Panc1 (cell line): ENCODE measurements around the gene OR9Q1.

Source experiments
- POLR2AphosphoS5 ChIP-seq: IDR thresholded peaks from 2 replicates; pipeline ENCODE4 v1.6.1; 2012; ENCODE audit warnings: mild to moderate bottlenecking, low read depth, low read length, moderate library complexity
- SIN3A ChIP-seq: IDR thresholded peaks from 2 replicates; pipeline ENCODE4 v1.6.1; 2012; ENCODE audit warnings: low read depth, mild to moderate bottlenecking, low read length, moderate library complexity, borderline replicate concordance; ENCODE audit not compliant: insufficient read depth
- TCF7L2 ChIP-seq: IDR thresholded peaks from 2 replicates; pipeline ENCODE4 v1.6.1; 2011; ENCODE audit warnings: mild to moderate bottlenecking, low read depth, low read length, inconsistent platforms
- TF ChIP-seq, protein P1 (sequence below): fragments of 450-650 bp; IDR thresholded peaks from 2 replicates; pipeline ENCODE4 v1.5.1; 2017; ENCODE audit warnings: mild to moderate bottlenecking
- TF ChIP-seq, protein P2 (sequence below), 2 experiments: IDR thresholded peaks; 2 replicates each; pipeline ENCODE4 v1.6.1; 2011 to 2012; ENCODE audit warnings: low read depth in 2 of 2, control low read depth in 1 of 2, low read length in 1 of 2, mild to moderate bottlenecking in 1 of 2, moderate library complexity in 1 of 2; ENCODE audit not compliant: insufficient read depth in 1 of 2

DNA sequence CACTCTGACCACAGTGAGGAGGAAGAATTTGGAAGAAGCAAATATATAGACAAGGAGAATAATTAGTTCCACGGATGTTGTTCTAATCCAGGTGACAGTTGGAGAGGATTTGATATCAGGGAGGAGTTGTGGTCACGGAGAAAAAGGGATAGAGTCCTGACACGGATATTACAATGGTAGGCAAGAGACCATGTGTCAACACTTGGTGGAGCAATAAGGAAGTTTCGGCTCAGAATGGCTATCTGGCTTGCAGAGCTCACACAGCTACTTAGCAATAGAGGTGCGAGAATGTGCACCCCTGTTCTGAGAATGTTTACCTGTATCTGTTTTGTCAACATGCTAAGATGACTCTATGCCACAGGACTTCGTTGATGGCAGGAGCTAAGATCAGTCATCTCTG, 154.8 kb downstream of the OR9Q1 start:
- TF ChIP-seq, protein P1, sequence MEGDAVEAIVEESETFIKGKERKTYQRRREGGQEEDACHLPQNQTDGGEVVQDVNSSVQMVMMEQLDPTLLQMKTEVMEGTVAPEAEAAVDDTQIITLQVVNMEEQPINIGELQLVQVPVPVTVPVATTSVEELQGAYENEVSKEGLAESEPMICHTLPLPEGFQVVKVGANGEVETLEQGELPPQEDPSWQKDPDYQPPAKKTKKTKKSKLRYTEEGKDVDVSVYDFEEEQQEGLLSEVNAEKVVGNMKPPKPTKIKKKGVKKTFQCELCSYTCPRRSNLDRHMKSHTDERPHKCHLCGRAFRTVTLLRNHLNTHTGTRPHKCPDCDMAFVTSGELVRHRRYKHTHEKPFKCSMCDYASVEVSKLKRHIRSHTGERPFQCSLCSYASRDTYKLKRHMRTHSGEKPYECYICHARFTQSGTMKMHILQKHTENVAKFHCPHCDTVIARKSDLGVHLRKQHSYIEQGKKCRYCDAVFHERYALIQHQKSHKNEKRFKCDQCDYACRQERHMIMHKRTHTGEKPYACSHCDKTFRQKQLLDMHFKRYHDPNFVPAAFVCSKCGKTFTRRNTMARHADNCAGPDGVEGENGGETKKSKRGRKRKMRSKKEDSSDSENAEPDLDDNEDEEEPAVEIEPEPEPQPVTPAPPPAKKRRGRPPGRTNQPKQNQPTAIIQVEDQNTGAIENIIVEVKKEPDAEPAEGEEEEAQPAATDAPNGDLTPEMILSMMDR: no peak
- TF ChIP-seq SIN3A: no peak
- no peak for TF ChIP-seq POLR2AphosphoS5
- TF ChIP-seq, protein P2, sequence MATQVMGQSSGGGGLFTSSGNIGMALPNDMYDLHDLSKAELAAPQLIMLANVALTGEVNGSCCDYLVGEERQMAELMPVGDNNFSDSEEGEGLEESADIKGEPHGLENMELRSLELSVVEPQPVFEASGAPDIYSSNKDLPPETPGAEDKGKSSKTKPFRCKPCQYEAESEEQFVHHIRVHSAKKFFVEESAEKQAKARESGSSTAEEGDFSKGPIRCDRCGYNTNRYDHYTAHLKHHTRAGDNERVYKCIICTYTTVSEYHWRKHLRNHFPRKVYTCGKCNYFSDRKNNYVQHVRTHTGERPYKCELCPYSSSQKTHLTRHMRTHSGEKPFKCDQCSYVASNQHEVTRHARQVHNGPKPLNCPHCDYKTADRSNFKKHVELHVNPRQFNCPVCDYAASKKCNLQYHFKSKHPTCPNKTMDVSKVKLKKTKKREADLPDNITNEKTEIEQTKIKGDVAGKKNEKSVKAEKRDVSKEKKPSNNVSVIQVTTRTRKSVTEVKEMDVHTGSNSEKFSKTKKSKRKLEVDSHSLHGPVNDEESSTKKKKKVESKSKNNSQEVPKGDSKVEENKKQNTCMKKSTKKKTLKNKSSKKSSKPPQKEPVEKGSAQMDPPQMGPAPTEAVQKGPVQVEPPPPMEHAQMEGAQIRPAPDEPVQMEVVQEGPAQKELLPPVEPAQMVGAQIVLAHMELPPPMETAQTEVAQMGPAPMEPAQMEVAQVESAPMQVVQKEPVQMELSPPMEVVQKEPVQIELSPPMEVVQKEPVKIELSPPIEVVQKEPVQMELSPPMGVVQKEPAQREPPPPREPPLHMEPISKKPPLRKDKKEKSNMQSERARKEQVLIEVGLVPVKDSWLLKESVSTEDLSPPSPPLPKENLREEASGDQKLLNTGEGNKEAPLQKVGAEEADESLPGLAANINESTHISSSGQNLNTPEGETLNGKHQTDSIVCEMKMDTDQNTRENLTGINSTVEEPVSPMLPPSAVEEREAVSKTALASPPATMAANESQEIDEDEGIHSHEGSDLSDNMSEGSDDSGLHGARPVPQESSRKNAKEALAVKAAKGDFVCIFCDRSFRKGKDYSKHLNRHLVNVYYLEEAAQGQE (IDR thresholded peaks at IDR 0.05; ENCODE audit: insufficient read depth in 1 of 2, low read depth in 2 of 2, low read length in 1 of 2): no peak
- TF ChIP-seq TCF7L2: no peak
